Loucy (cell line): Measurements from ENCODE around the gene ARL5A.

Experiments
- EZH2phosphoT487 ChIP-seq: fragments of 200-600 bp; IDR thresholded peaks from 2 replicates; pipeline ENCODE4 v1.6.1; 2018; ENCODE audit warnings: antibody characterized with exemption, mild to moderate bottlenecking, moderate library complexity, borderline replicate concordance
- TF ChIP-seq, protein P1 (sequence below): fragments of 200-600 bp; sonication (generic); conservative IDR thresholded peaks from 2 replicates; pipeline ENCODE4 v1.5.1; 2014; ENCODE audit warnings: mild to moderate bottlenecking, antibody characterized with exemption, low read length

DNA sequence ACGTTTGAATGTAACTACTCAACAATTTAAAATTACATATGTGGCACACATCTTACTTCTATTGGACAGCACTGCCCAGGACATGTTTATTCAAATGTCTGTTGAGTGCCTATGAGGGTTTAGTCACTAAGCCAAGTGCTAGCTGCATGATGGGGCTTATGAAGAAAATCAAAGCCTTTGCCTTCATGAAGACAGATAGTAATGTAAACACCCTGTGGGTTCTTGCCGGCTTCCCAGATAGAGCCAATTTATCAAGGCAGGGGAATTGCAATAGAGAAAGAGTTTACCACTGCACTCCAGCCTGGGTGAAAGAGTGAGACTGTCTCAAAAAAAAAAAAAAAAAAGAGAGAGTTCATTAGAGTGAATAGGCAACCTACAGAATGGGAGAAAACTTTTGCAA is 50.3 kb downstream of the ARL5A start:
- TF ChIP-seq, protein P1, sequence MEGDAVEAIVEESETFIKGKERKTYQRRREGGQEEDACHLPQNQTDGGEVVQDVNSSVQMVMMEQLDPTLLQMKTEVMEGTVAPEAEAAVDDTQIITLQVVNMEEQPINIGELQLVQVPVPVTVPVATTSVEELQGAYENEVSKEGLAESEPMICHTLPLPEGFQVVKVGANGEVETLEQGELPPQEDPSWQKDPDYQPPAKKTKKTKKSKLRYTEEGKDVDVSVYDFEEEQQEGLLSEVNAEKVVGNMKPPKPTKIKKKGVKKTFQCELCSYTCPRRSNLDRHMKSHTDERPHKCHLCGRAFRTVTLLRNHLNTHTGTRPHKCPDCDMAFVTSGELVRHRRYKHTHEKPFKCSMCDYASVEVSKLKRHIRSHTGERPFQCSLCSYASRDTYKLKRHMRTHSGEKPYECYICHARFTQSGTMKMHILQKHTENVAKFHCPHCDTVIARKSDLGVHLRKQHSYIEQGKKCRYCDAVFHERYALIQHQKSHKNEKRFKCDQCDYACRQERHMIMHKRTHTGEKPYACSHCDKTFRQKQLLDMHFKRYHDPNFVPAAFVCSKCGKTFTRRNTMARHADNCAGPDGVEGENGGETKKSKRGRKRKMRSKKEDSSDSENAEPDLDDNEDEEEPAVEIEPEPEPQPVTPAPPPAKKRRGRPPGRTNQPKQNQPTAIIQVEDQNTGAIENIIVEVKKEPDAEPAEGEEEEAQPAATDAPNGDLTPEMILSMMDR, result no peak
- TF ChIP-seq EZH2phosphoT487, result no peak
